ENCODE data around the gene SCYGR1. TPM values are rescaled to one million over a fixed set of nuclear protein-coding genes. Genes with fewer than 3 reads are reported as not detected.
"Not testable (repeated sequence)": the region's sequence is repeated elsewhere in the genome, so short reads cannot be mapped to it uniquely, and the experiment has no call there.

The SCYGR1 gene, protein sequence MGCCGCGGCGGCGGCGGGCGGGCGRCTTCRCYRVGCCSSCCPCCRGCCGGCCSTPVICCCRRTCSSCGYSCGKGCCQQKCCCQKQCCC
- total RNA-seq (2022) = not detected in 2 replicates
- Bru-seq, nascent RNA = not detected
- BruChase-seq, experiment 1, labeled RNA remaining after a 6-hour chase = not detected
- not detected for BruChase-seq, experiment 2, labeled RNA remaining after a 2-hour chase
- long read RNA-seq = 0 reads

DNA sequence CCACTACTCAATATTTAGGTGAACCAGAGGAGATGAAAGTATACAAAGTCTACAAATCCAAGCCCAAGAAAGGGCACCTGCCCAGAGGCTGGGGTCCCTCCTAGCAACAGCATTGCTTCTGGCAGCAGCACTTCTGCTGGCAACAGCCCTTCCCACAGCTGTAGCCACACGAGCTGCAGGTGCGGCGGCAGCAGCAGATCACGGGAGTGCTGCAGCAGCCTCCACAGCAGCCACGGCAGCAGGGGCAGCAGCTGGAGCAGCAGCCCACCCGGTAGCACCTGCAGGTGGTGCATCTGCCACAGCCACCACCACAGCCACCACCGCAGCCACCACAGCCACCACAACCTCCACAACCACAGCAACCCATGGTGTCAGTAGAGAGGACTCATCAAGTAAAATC is at the start of gene SCYGR1:
SCYGR1 (minus strand) TSS at position 367 of the 400 bp plus-strand sequence; CDS start at position 367, 0 bp downstream.
- H3K4me1 Mint-ChIP-seq (ENCODE audit: low read depth, unreplicated experiment); BruUV-seq (replicated peaks); H3K4me3 Mint-ChIP-seq (ENCODE audit: low read depth, unreplicated experiment); H3K9me3 Mint-ChIP-seq (ENCODE audit: low read depth, unreplicated experiment); DNase-seq; intact Hi-C loops (cut with micrococcal nuclease; ENCODE audit: unreplicated experiment); H3K27me3 Mint-ChIP-seq (ENCODE audit: unreplicated experiment); H3K36me3 Mint-ChIP-seq (ENCODE audit: insufficient read depth, unreplicated experiment): not testable (repeated sequence)
- peak within 1 kb of the TSS; percentile 79 for H3K27ac Mint-ChIP-seq (ENCODE audit: unreplicated experiment)
- CTCF ChIA-PET = interaction anchor here (0.7 kb wide), 1 partner anchor 1113 kb away, joined by 3 read pairs; no protein-coding TSS in a partner anchor

DNA sequence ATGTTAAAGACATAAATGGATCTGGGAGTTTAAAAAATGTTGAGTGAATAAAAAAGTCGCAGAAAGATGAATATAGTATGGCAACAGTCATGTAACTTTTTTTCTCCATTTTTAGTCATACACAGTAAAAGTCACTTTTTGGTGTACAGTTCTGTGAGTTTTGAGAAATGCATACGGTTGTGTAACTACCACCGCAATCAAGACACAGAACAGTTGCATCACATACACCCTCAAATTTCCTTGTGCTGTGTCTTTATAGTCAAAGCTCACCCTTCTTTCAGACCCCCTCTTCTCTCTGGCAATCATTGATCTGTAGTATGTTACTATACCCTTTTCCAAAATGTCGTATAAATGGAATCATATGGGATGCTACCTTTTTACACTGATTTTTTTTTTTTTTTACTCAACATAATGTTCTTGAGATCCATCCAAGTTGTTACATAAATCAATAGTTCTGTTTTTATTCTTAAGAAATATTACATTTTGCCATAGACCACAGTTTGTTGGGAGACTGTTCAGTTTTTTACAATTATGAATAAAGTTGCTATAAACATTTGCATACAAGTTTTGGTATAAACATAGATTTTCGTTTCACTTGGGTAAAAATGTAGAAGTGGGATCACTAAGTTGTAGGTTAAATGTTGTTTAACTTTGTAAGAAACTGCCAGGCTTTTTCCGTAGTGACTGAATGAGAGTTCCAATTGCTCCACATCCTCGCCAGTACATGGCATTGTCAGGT is 48.9 kb upstream of the SCYGR1 start:
- DNase-seq = no peak
- CTCF ChIA-PET = no interaction called here
- peaks cover 7% of the 10 kb centered on the region for H3K9me3 Mint-ChIP-seq (ENCODE audit: low read depth, unreplicated experiment)
- BruUV-seq (replicated peaks) = no TSS peak
- TF ChIP-seq, protein P1, sequence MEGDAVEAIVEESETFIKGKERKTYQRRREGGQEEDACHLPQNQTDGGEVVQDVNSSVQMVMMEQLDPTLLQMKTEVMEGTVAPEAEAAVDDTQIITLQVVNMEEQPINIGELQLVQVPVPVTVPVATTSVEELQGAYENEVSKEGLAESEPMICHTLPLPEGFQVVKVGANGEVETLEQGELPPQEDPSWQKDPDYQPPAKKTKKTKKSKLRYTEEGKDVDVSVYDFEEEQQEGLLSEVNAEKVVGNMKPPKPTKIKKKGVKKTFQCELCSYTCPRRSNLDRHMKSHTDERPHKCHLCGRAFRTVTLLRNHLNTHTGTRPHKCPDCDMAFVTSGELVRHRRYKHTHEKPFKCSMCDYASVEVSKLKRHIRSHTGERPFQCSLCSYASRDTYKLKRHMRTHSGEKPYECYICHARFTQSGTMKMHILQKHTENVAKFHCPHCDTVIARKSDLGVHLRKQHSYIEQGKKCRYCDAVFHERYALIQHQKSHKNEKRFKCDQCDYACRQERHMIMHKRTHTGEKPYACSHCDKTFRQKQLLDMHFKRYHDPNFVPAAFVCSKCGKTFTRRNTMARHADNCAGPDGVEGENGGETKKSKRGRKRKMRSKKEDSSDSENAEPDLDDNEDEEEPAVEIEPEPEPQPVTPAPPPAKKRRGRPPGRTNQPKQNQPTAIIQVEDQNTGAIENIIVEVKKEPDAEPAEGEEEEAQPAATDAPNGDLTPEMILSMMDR (IDR thresholded peaks at IDR 0.05; ENCODE audit: unreplicated experiment) = no peak
- no peak overlapping the region for H3K27ac Mint-ChIP-seq (ENCODE audit: unreplicated experiment)
- no peaks in the 10 kb centered on the region for H3K27me3 Mint-ChIP-seq (ENCODE audit: unreplicated experiment)
- no peak overlapping the region for H3K4me3 Mint-ChIP-seq (ENCODE audit: low read depth, unreplicated experiment)
- H3K36me3 Mint-ChIP-seq (ENCODE audit: insufficient read depth, unreplicated experiment) = peaks cover 4% of the 10 kb centered on the region
- intact Hi-C loops (cut with micrococcal nuclease; ENCODE audit: unreplicated experiment) = no loop called here
- no peaks in the 10 kb centered on the region for H3K4me1 Mint-ChIP-seq (ENCODE audit: low read depth, unreplicated experiment)

DNA sequence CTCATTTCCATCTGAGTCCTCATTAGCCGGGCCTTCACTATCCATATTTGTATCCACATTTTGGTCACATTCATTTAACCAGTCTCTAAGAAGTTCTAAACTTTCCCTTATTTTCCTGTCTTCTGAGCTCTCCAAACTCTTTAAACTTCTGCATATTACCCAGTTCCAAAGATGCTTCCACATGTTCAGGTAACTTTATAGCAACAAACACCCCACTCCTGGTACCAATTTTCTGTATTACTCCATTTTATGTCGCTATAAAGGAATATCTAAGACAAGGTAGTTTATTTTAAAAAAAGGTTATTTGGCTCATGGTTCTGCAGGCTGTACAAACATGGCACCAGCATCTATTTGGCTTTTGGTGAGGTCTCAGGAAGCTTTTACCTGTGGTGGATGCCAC is 45.4 kb upstream of the SCYGR1 start:
- Mint-ChIP-seq H3K27me3 (ENCODE audit: unreplicated experiment) (no peaks in the 10 kb centered on the region), H3K4me3 (ENCODE audit: low read depth, unreplicated experiment) (no peak overlapping the region), H3K27ac (ENCODE audit: unreplicated experiment) (no peak overlapping the region), H3K36me3 (ENCODE audit: insufficient read depth, unreplicated experiment) (peaks cover 4% of the 10 kb centered on the region), H3K9me3 (ENCODE audit: low read depth, unreplicated experiment) (peaks cover 7% of the 10 kb centered on the region), H3K4me1 (ENCODE audit: low read depth, unreplicated experiment) (no peaks in the 10 kb centered on the region)
- TF ChIP-seq, protein P1 (IDR thresholded peaks at IDR 0.05; ENCODE audit: unreplicated experiment) = no peak
- no TSS peak for BruUV-seq (replicated peaks)
- CTCF ChIA-PET = no interaction called here
- intact Hi-C loops (cut with micrococcal nuclease; ENCODE audit: unreplicated experiment) = no loop called here
- DNase-seq = no peak

DNA sequence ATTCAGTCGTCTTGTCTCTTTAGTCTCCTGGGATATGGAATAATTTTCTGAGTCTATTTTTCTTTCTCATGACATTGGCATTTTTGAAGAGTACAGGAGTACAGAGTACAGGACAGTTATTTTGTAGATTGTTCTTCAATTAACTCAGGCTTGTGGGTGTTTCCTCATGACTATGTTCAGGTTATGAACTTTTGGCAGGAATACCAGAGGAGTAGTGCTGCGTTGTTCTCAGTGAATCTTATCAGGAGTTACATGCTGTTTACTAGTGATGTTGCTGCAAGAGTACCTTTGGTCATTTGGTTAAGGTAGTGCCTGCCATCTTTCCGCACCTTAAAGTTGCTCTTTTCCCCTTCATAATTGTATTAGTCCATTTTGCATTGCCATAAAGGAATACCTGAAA is 42.9 kb upstream of the SCYGR1 start:
- TF ChIP-seq, protein P1 (IDR thresholded peaks at IDR 0.05; ENCODE audit: unreplicated experiment) = no peak
- intact Hi-C loops (cut with micrococcal nuclease; ENCODE audit: unreplicated experiment) = no loop called here
- Mint-ChIP-seq H3K36me3 (ENCODE audit: insufficient read depth, unreplicated experiment) (peaks cover 4% of the 10 kb centered on the region), H3K27me3 (ENCODE audit: unreplicated experiment) (no peaks in the 10 kb centered on the region), H3K4me1 (ENCODE audit: low read depth, unreplicated experiment) (no peaks in the 10 kb centered on the region), H3K4me3 (ENCODE audit: low read depth, unreplicated experiment) (no peak overlapping the region), H3K9me3 (ENCODE audit: low read depth, unreplicated experiment) (peaks cover 7% of the 10 kb centered on the region), H3K27ac (ENCODE audit: unreplicated experiment) (no peak overlapping the region)
- CTCF ChIA-PET = no interaction called here
- no peak for DNase-seq
- no TSS peak for BruUV-seq (replicated peaks)

All from Calu3 (cell line).